Ovary (tissue), 9 donors: ENCODE measurements around the gene NAT10. TPM values are rescaled to one million over a fixed set of nuclear protein-coding genes. Genes with fewer than 3 reads are reported as not detected.

Experiments used
- DNase-seq, 5 donors: peaks; one replicate each; pipeline ENCODE4 v3.0.0-alpha.2; 2019 to 2020
- H3K27ac ChIP-seq, 2 donors: fragments of 200-600 bp; one replicate each; pipeline versions ENCODE4 v1.5.1 to v1.8.0; 2019 to 2022
- H3K27me3 ChIP-seq: fragments of 200-600 bp; one replicate; pipeline ENCODE4 v1.8.0; 2022
- H3K36me3 ChIP-seq: fragments of 200-600 bp; sonication (generic); one replicate; pipeline ENCODE4 v1.5.1; 2019
- H3K4me1 ChIP-seq: one replicate; pipeline ENCODE4 v1.8.1; 2013; ENCODE audit warnings: mild to moderate bottlenecking, moderate library complexity; ENCODE audit not compliant: insufficient read depth
- H3K4me3 ChIP-seq: fragments of 200-600 bp; sonication (generic); one replicate; pipeline ENCODE4 v1.5.1; 2017
- H3K9me3 ChIP-seq, 2 donors: fragments of 200-600 bp in 1 of 2; sonication (generic) in 1 of 2; one replicate each; pipeline versions ENCODE4 v1.5.1 to v1.8.1; 2013 to 2019; ENCODE audit warnings: mild to moderate bottlenecking in 1 of 2, moderate library complexity in 1 of 2
- CTCF ChIP-seq, 3 donors: fragments of 450-650 bp in 2 of 3; fragments of 200-600 bp in 1 of 3; IDR thresholded peaks; one replicate each; pipeline versions ENCODE4 v1.5.1 to v1.8.0; 2016 to 2022; ENCODE audit warnings: antibody characterized with exemption in 3 of 3, mild to moderate bottlenecking in 1 of 3
- EP300 ChIP-seq: sonication (generic); formaldehyde crosslinking; IDR thresholded peaks from one replicate; pipeline ENCODE4 v1.6.1; 2017; ENCODE audit warnings: antibody characterized with exemption
- POLR2A ChIP-seq: fragments of 450-650 bp; IDR thresholded peaks from one replicate; pipeline ENCODE4 v1.6.1; 2017; ENCODE audit warnings: antibody characterized with exemption, mild to moderate bottlenecking, moderate library complexity
- WGBS, 3 donors: extraction: QIAGEN DNeasy Blood & Tissue Kit in 1 of 3; methylation state at CpG; one replicate each; pipeline versions ENCODE4 v1.1.5 to v1.1.7; 2013 to 2017; 5-methylcytosine and 5-hydroxymethylcytosine counted together
- intact Hi-C, 4 donors: fragments of 100-400 bp; cut with DNase I; formaldehyde crosslinking; loops; one replicate each; pipeline versions ENCODE4 v1.11.0 to v1.15.1; 2022 to 2023
- polyA plus RNA-seq, 2 donors: library from polyadenylated mRNA; stranded (reverse); fragments of 200-250 nt in 1 of 2; fragments of 350-450 nt in 1 of 2; fragmentation: Illumina TruSeq in 1 of 2; extraction: RNeasy Lipid Tissue Mini Kit (QIAGEN cat#74804) in 1 of 2; gene quantifications; one replicate each; pipeline ENCODE4 v1.2.3, GENCODE V29; 2013 to 2014
- small RNA-seq: library from RNA; depleted of rRNA; stranded (forward); fragments of <200 nt; gene quantifications from one replicate; pipeline ENCODE3, GENCODE V24; 2016
- total RNA-seq, 7 donors: library from RNA; depleted of rRNA in 2 of 7; stranded (reverse); fragments of >200 nt in 2 of 7; fragmentation: NEBNext Ultra II Directional in 3 of 7; extraction: Animal tissue kit (Norgen Biotek cat#: 25700) in 3 of 7; gene quantifications; one replicate each; pipeline versions ENCODE4 v1.1.0 to v1.2.4, GENCODE V29; 2016 to 2023
- donor health status: DM: no; HTN: no; CAD: no; lungs with moderate emphysema.
- donor health status: DM: no; HTN: no; CAD: no.
- donor health status: Bipolar disorder and iron deficiency.
- donor health status: DM: yes; HTN: yes; CAD: no.
- donor health status: DM: no; HTN: no; CAD: no.
- donor health status: DM: yes; HTN: yes; CAD: no.

Gene NAT10
- total and polyA plus RNA-seq, 9 donors: 19.8 to 60.9 (median 49.1) TPM

GRCh38 chr11:34194576-34195335 lies 89.3 kb downstream of the NAT10 start:
- H3K9me3 ChIP-seq: no peaks in the 10 kb centered on the region
- no peaks in the 10 kb centered on the region for H3K36me3 ChIP-seq
- peaks cover 2% of the 10 kb centered on the region for H3K4me1 ChIP-seq
- H3K4me3 ChIP-seq: no peak overlapping the region
- no peak for DNase-seq
- no peak overlapping the region for H3K27ac ChIP-seq
- intact Hi-C loops: no loop called here
- WGBS, 3 donors: 85 to 92% (median 88%) methylated on average over 13 of the region's 13 CpGs
- H3K27me3 ChIP-seq: no peaks in the 10 kb centered on the region
- TF ChIP-seq EP300 (no peak), POLR2A (no peak), CTCF (IDR thresholded peaks at IDR 0.05) (no peak)

Small RNAs within 50 kb of the gene (small RNA-seq; reads per million reads assigned to genes)
- not detected for gene RF00019

Other genes with a start within 250 kb of the NAT10 start
- gene LMO2, start 213.6 kb upstream of the NAT10 start, total RNA-seq: 10 to 100 TPM in 5 of 7 donors, 1 to 10 TPM in 2; 6.9 to 18.6 (median 13.2) TPM
- 10 to 100 TPM; 26.5 to 48.2 TPM for gene LMO2, start 213.6 kb upstream of the NAT10 start, polyA plus RNA-seq
- 100 to 1,000 TPM; 107 to 196 (median 160) TPM for gene CAPRIN1, start 53.9 kb upstream of the NAT10 start, total RNA-seq
- 100 to 1,000 TPM in 1 of 2 donors, 10 to 100 TPM in 1; 74.2 to 214 TPM for gene CAPRIN1, start 53.9 kb upstream of the NAT10 start, polyA plus RNA-seq